Measurements from ENCODE around the gene FAM149B1. TPM values are rescaled to one million over a fixed set of nuclear protein-coding genes. Genes with fewer than 3 reads are reported as not detected.

FAM149B1 gene
- total RNA-seq, 3 donors from 2014 or later (not counting 1 experiment from before 2014, with no cell fraction given): 12.7 to 17.6 (median 12.8) TPM

- H3K4me1 Mint-ChIP-seq: no peaks in the 10 kb centered on the region
- Histone ChIP-seq H3K27ac (ENCODE audit: low read length) (no peak overlapping the region), H3K4me1 (ENCODE audit: control insufficient read depth, insufficient read depth, low read length) (no peaks in the 10 kb centered on the region), H3K4me3 (ENCODE audit: low read length) (no peak overlapping the region), H3K9me3 (ENCODE audit: control insufficient read depth, insufficient read depth, low read length) (no peaks in the 10 kb centered on the region), H3K27me3 (ENCODE audit: control insufficient read depth, insufficient read depth, low read length) (no peaks in the 10 kb centered on the region), H3K36me3 (ENCODE audit: control insufficient read depth, insufficient read depth, low read length) (peaks cover 12% of the 10 kb centered on the region)
- no peaks in the 10 kb centered on the region for H3K27me3 Mint-ChIP-seq (ENCODE audit: low read depth in 2 of 2)
- peaks cover 11% of the 10 kb centered on the region for H3K36me3 Mint-ChIP-seq
- no peak for TF ChIP-seq CTCF (IDR thresholded peaks at IDR 0.05)
- no peak overlapping the region for H3K27ac Mint-ChIP-seq
- 91% methylated on average over 2 of the region's 2 CpGs for WGBS (ENCODE audit: insufficient coverage)
- no peaks in the 10 kb centered on the region for H3K9me3 Mint-ChIP-seq
- intact Hi-C loops (cut with micrococcal nuclease): no loop called here
- peak in 1 of 2 donors; percentile 14 for DNase-seq
- H3K4me3 Mint-ChIP-seq: no peak overlapping the region
- no peak for ATAC-seq
Measured at GRCh38 chr10:73218431-73219191, 50.7 kb downstream of the FAM149B1 start.

- Mint-ChIP-seq H3K4me3 (no peak overlapping the region), H3K4me1 (no peaks in the 10 kb centered on the region), H3K27ac (no peak overlapping the region), H3K27me3 (ENCODE audit: low read depth in 2 of 2) (no peaks in the 10 kb centered on the region), H3K36me3 (peaks cover 11% of the 10 kb centered on the region), H3K9me3 (no peaks in the 10 kb centered on the region)
- ATAC-seq (no peak), DNase-seq (no peak)
- Histone ChIP-seq H3K4me1 (ENCODE audit: control insufficient read depth, insufficient read depth, low read length) (no peaks in the 10 kb centered on the region), H3K27ac (ENCODE audit: low read length) (no peak overlapping the region), H3K36me3 (ENCODE audit: control insufficient read depth, insufficient read depth, low read length) (peaks cover 15% of the 10 kb centered on the region), H3K4me3 (ENCODE audit: low read length) (no peak overlapping the region), H3K9me3 (ENCODE audit: control insufficient read depth, insufficient read depth, low read length) (no peaks in the 10 kb centered on the region), H3K27me3 (ENCODE audit: control insufficient read depth, insufficient read depth, low read length) (no peaks in the 10 kb centered on the region)
- intact Hi-C loops (cut with micrococcal nuclease): no loop called here
- no peak for TF ChIP-seq CTCF (IDR thresholded peaks at IDR 0.05)
Measured at GRCh38 chr10:73219384-73219783, 51.5 kb downstream of the FAM149B1 start.

GRCh38 chr10:73220989-73221388, 53.1 kb downstream of the FAM149B1 start:
- H3K27ac Mint-ChIP-seq: no peak overlapping the region
- ATAC-seq: no peak
- no CpG with 5 or more reads among the region's 1 CpG for WGBS (ENCODE audit: insufficient coverage)

More at GRCh38 chr10:73220989-73221388, 53.1 kb downstream of the FAM149B1 start:
- no peaks in the 10 kb centered on the region for H3K4me1 ChIP-seq (ENCODE audit: control insufficient read depth, insufficient read depth, low read length)
- Mint-ChIP-seq H3K4me3 (no peak overlapping the region), H3K9me3 (no peaks in the 10 kb centered on the region), H3K27me3 (ENCODE audit: low read depth in 2 of 2) (no peaks in the 10 kb centered on the region), H3K36me3 (peaks cover 11% of the 10 kb centered on the region), H3K4me1 (no peaks in the 10 kb centered on the region)
- no peak overlapping the region for H3K27ac ChIP-seq (ENCODE audit: low read length)
- intact Hi-C loops (cut with micrococcal nuclease): no loop called here
- H3K4me3 ChIP-seq (ENCODE audit: low read length): no peak overlapping the region
- no peaks in the 10 kb centered on the region for H3K9me3 ChIP-seq (ENCODE audit: control insufficient read depth, insufficient read depth, low read length)
- H3K36me3 ChIP-seq (ENCODE audit: control insufficient read depth, insufficient read depth, low read length): peaks cover 15% of the 10 kb centered on the region
- DNase-seq: no peak
- H3K27me3 ChIP-seq (ENCODE audit: control insufficient read depth, insufficient read depth, low read length): no peaks in the 10 kb centered on the region
- TF ChIP-seq CTCF (IDR thresholded peaks at IDR 0.05): no peak
